Measurements from ENCODE around the gene GFRA3. TPM values are rescaled to one million over a fixed set of nuclear protein-coding genes. Genes with fewer than 3 reads are reported as not detected.
"Not testable (repeated sequence)": the region's sequence is repeated elsewhere in the genome, so short reads cannot be mapped to it uniquely, and the experiment has no call there.

Gene GFRA3
- total RNA-seq, result under 1 TPM in 1 of 2 experiments, not detected in 1; 0.12 TPM

GRCh38 chr5:138274189-138274853 is at the start of gene GFRA3:
Gene GFRA3 (minus strand): TSS chr5:138274621. CDS start chr5:138274424, 197 bp downstream.
- CTCF ChIA-PET, result no interaction called here

GRCh38 chr5:138318211-138318610 is 43.8 kb upstream of the GFRA3 start:
- intact Hi-C loops (cut with micrococcal nuclease), result not testable (repeated sequence)

More at GRCh38 chr5:138274189-138274853, at the start of gene GFRA3:
- DNase-seq, result peak; percentile 13
- no peak within 1 kb of the TSS for H3K27ac Mint-ChIP-seq
- H3K36me3 Mint-ChIP-seq, result no peaks in the 10 kb centered on the region
- no peaks in the 10 kb centered on the region for H3K9me3 Mint-ChIP-seq
- intact Hi-C loops (cut with micrococcal nuclease), result loop anchor here (2.0 kb wide), 1 partner anchor 52 kb away; no protein-coding TSS in a partner anchor
- H3K27me3 Mint-ChIP-seq, result peaks cover 19% of the 10 kb centered on the region
- POLR2A ChIA-PET, result no interaction called here
- no peak within 1 kb of the TSS for H3K4me3 Mint-ChIP-seq
- H3K4me1 Mint-ChIP-seq (ENCODE audit: low read depth), result peaks cover 6% of the 10 kb centered on the region

GRCh38 chr5:138316355-138316754 is 41.9 kb upstream of the GFRA3 start:
- H3K4me1 Mint-ChIP-seq (ENCODE audit: low read depth), result no peaks in the 10 kb centered on the region
- H3K27ac Mint-ChIP-seq, result no peak overlapping the region
- POLR2A ChIA-PET, result no interaction called here
- H3K27me3 Mint-ChIP-seq, result no peaks in the 10 kb centered on the region
- CTCF ChIA-PET, result no interaction called here
- peaks cover 7% of the 10 kb centered on the region for H3K36me3 Mint-ChIP-seq
- no peak overlapping the region for H3K4me3 Mint-ChIP-seq
- H3K9me3 Mint-ChIP-seq, result no peaks in the 10 kb centered on the region
- intact Hi-C loops (cut with micrococcal nuclease), result no loop called here
- DNase-seq, result no peak

More at GRCh38 chr5:138318211-138318610, 43.8 kb upstream of the GFRA3 start:
- H3K9me3 Mint-ChIP-seq; H3K36me3 Mint-ChIP-seq; H3K27me3 Mint-ChIP-seq; POLR2A ChIA-PET; H3K4me3 Mint-ChIP-seq; DNase-seq; H3K4me1 Mint-ChIP-seq (ENCODE audit: low read depth); H3K27ac Mint-ChIP-seq; CTCF ChIA-PET: not testable (repeated sequence)

GRCh38 chr5:138315751-138316278 is 41.4 kb upstream of the GFRA3 start:
- Mint-ChIP-seq H3K4me1 (ENCODE audit: low read depth) (no peaks in the 10 kb centered on the region), H3K4me3 (no peak overlapping the region), H3K36me3 (peaks cover 7% of the 10 kb centered on the region), H3K27me3 (no peaks in the 10 kb centered on the region), H3K27ac (no peak overlapping the region), H3K9me3 (no peaks in the 10 kb centered on the region)
- POLR2A ChIA-PET, result no interaction called here
- intact Hi-C loops (cut with micrococcal nuclease), result no loop called here
- DNase-seq, result no peak
- CTCF ChIA-PET, result no interaction called here

GRCh38 chr5:138305797-138306196 is 31.4 kb upstream of the GFRA3 start:
- ChIA-PET POLR2A (no interaction called here), CTCF (interaction anchor here (0.6 kb wide), 1 partner anchor 46 kb away, joined by 3 read pairs; no protein-coding TSS in a partner anchor)
- DNase-seq, result no peak
- Mint-ChIP-seq H3K4me3 (no peak overlapping the region), H3K9me3 (no peaks in the 10 kb centered on the region), H3K27ac (no peak overlapping the region), H3K4me1 (ENCODE audit: low read depth) (no peaks in the 10 kb centered on the region), H3K27me3 (no peaks in the 10 kb centered on the region), H3K36me3 (no peaks in the 10 kb centered on the region)
- intact Hi-C loops (cut with micrococcal nuclease), result no loop called here

- no peaks in the 10 kb centered on the region for H3K4me1 Mint-ChIP-seq (ENCODE audit: low read depth)
- no peaks in the 10 kb centered on the region for H3K9me3 Mint-ChIP-seq
- H3K4me3 Mint-ChIP-seq, result no peak overlapping the region
- ChIA-PET POLR2A (no interaction called here), CTCF (no interaction called here)
- H3K36me3 Mint-ChIP-seq, result no peaks in the 10 kb centered on the region
- DNase-seq, result no peak
- no peak overlapping the region for H3K27ac Mint-ChIP-seq
- H3K27me3 Mint-ChIP-seq, result no peaks in the 10 kb centered on the region
- intact Hi-C loops (cut with micrococcal nuclease), result no loop called here
Measured at GRCh38 chr5:138303372-138303771, 29.0 kb upstream of the GFRA3 start.

GRCh38 chr5:138289296-138289695 is 14.9 kb upstream of the GFRA3 start:
- no peak for DNase-seq
- no peaks in the 10 kb centered on the region for H3K27me3 Mint-ChIP-seq
- intact Hi-C loops (cut with micrococcal nuclease), result no loop called here
- ChIA-PET POLR2A (no interaction called here), CTCF (no interaction called here)
- H3K4me3 Mint-ChIP-seq, result no peak overlapping the region
- H3K9me3 Mint-ChIP-seq, result no peaks in the 10 kb centered on the region
- H3K27ac Mint-ChIP-seq, result no peak overlapping the region
- H3K4me1 Mint-ChIP-seq (ENCODE audit: low read depth), result no peaks in the 10 kb centered on the region
- no peaks in the 10 kb centered on the region for H3K36me3 Mint-ChIP-seq

- no peak for DNase-seq
- ChIA-PET POLR2A (no interaction called here), CTCF (interaction anchor here (0.6 kb wide), 1 partner anchor 210 kb away, joined by 3 read pairs; no protein-coding TSS in a partner anchor)
- no peaks in the 10 kb centered on the region for H3K4me1 Mint-ChIP-seq (ENCODE audit: low read depth)
- intact Hi-C loops (cut with micrococcal nuclease), result no loop called here
- no peak overlapping the region for H3K27ac Mint-ChIP-seq
- no peak overlapping the region for H3K4me3 Mint-ChIP-seq
- H3K36me3 Mint-ChIP-seq, result no peaks in the 10 kb centered on the region
- H3K9me3 Mint-ChIP-seq, result no peaks in the 10 kb centered on the region
- H3K27me3 Mint-ChIP-seq, result no peaks in the 10 kb centered on the region
Measured at GRCh38 chr5:138287246-138287645, 12.8 kb upstream of the GFRA3 start.

- Mint-ChIP-seq H3K27ac (no peak overlapping the region), H3K4me1 (ENCODE audit: low read depth) (no peaks in the 10 kb centered on the region), H3K27me3 (no peaks in the 10 kb centered on the region), H3K36me3 (no peaks in the 10 kb centered on the region), H3K4me3 (no peak overlapping the region), H3K9me3 (no peaks in the 10 kb centered on the region)
- intact Hi-C loops (cut with micrococcal nuclease), result no loop called here
- DNase-seq, result peak; percentile 21
- ChIA-PET POLR2A (no interaction called here), CTCF (interaction anchor here (0.6 kb wide), 1 partner anchor 59 kb away, joined by 3 read pairs; no protein-coding TSS in a partner anchor)
Measured at GRCh38 chr5:138282920-138283742, 8.7 kb upstream of the GFRA3 start.

- POLR2A ChIA-PET, result no interaction called here
- DNase-seq, result no peak
- no peaks in the 10 kb centered on the region for H3K9me3 Mint-ChIP-seq
Measured at GRCh38 chr5:138280915-138281314, 6.5 kb upstream of the GFRA3 start.

GRCh38 chr5:138276402-138277054 is 2.1 kb upstream of the GFRA3 start:
- no peak overlapping the region for H3K27ac Mint-ChIP-seq
- peaks cover 6% of the 10 kb centered on the region for H3K4me1 Mint-ChIP-seq (ENCODE audit: low read depth)
- intact Hi-C loops (cut with micrococcal nuclease), result no loop called here
- ChIA-PET CTCF (interaction anchor here (1.3 kb wide), 1 partner anchor 53 kb away, joined by 5 read pairs; no protein-coding TSS in a partner anchor), POLR2A (no interaction called here)
- H3K4me3 Mint-ChIP-seq, result no peak overlapping the region
- DNase-seq, result no peak
- no peaks in the 10 kb centered on the region for H3K36me3 Mint-ChIP-seq
- H3K27me3 Mint-ChIP-seq, result peaks cover 18% of the 10 kb centered on the region
- no peaks in the 10 kb centered on the region for H3K9me3 Mint-ChIP-seq

More at GRCh38 chr5:138280915-138281314, 6.5 kb upstream of the GFRA3 start:
- intact Hi-C loops (cut with micrococcal nuclease), result no loop called here
- CTCF ChIA-PET, result interaction anchor here (1.0 kb wide), 1 partner anchor 29 kb away, joined by 3 read pairs; no protein-coding TSS in a partner anchor
- Mint-ChIP-seq H3K27me3 (no peaks in the 10 kb centered on the region), H3K27ac (no peak overlapping the region), H3K4me1 (ENCODE audit: low read depth) (no peaks in the 10 kb centered on the region), H3K36me3 (no peaks in the 10 kb centered on the region), H3K4me3 (no peak overlapping the region)

GRCh38 chr5:138275895-138276294 is 1.5 kb upstream of the GFRA3 start:
- H3K27me3 Mint-ChIP-seq, result peaks cover 18% of the 10 kb centered on the region
- intact Hi-C loops (cut with micrococcal nuclease), result loop anchor here (2.0 kb wide), 1 partner anchor 53 kb away; no protein-coding TSS in a partner anchor
- CTCF ChIA-PET, result interaction anchor here (1.3 kb wide), 1 partner anchor 53 kb away, joined by 5 read pairs; no protein-coding TSS in a partner anchor
- POLR2A ChIA-PET, result no interaction called here
- H3K36me3 Mint-ChIP-seq, result no peaks in the 10 kb centered on the region
- no peak for DNase-seq
- H3K9me3 Mint-ChIP-seq, result no peaks in the 10 kb centered on the region
- no peak overlapping the region for H3K27ac Mint-ChIP-seq
- peaks cover 6% of the 10 kb centered on the region for H3K4me1 Mint-ChIP-seq (ENCODE audit: low read depth)
- no peak overlapping the region for H3K4me3 Mint-ChIP-seq

Measured in activated CD4-positive, alpha-beta memory T cell treated with anti-CD3 and anti-CD28 coated beads for 36 hours (primary cell).